Transverse colon (tissue), 4 donors: ENCODE data around the gene RPE. TPM values are rescaled to one million over a fixed set of nuclear protein-coding genes. Genes with fewer than 3 reads are reported as not detected.

Source experiments
- DNase-seq: peaks from one replicate; pipeline ENCODE4 v3.0.0-alpha.2; 2019
- H3K27ac ChIP-seq, 4 donors: fragments of 200-600 bp; sonication (generic); 2 replicates each; pipeline ENCODE4 v1.5.1; 2016 to 2018; ENCODE audit warnings: inconsistent platforms in 4 of 4
- H3K27me3 ChIP-seq: fragments of 200-600 bp; sonication (generic); 2 replicates; pipeline ENCODE4 v1.5.1; 2017; ENCODE audit warnings: inconsistent platforms
- H3K36me3 ChIP-seq, 4 donors: fragments of 200-600 bp; sonication (generic); 2 replicates each; pipeline ENCODE4 v1.5.1; 2017 to 2019; ENCODE audit warnings: inconsistent platforms in 4 of 4
- H3K4me1 ChIP-seq, 4 donors: fragments of 200-600 bp; sonication (generic); 2 replicates each; pipeline ENCODE4 v1.5.1; 2017 to 2020; ENCODE audit warnings: inconsistent platforms in 4 of 4
- H3K4me3 ChIP-seq, 4 donors: fragments of 200-600 bp; sonication (generic); 1 replicate in 1 of 4; 2 replicates in 3 of 4; pipeline versions ENCODE4 v1.5.1 to v1.6.1; 2017 to 2019; ENCODE audit warnings: inconsistent platforms in 4 of 4
- H3K9me3 ChIP-seq, 2 donors: fragments of 200-600 bp; sonication (generic); 2 replicates each; pipeline ENCODE4 v1.5.1; 2017 to 2019; ENCODE audit warnings: inconsistent platforms in 2 of 2
- CTCF ChIP-seq, 5 experiments: fragments of 200-600 bp in 3 of 5; fragments of 450-650 bp in 2 of 5; sonication (generic) in 3 of 5; IDR thresholded peaks; 1 replicate in 2 of 5; 2 replicates in 3 of 5; pipeline ENCODE4 v1.5.1; 2016 to 2017; ENCODE audit warnings: antibody characterized with exemption in 5 of 5, inconsistent platforms in 3 of 5, mild to moderate bottlenecking in 2 of 5, moderate library complexity in 1 of 5
- EP300 ChIP-seq: sonication (generic); formaldehyde crosslinking; IDR thresholded peaks from one replicate; pipeline ENCODE4 v1.6.1; 2017; ENCODE audit warnings: antibody characterized with exemption, low read depth
- POLR2A ChIP-seq: fragments of 450-650 bp; IDR thresholded peaks from one replicate; pipeline ENCODE4 v1.6.1; 2016; ENCODE audit warnings: antibody characterized with exemption, mild to moderate bottlenecking, moderate library complexity
- POLR2AphosphoS5 ChIP-seq, 3 donors: sonication (generic); formaldehyde crosslinking; IDR thresholded peaks; one replicate each; pipeline ENCODE4 v1.6.1; 2016; ENCODE audit warnings: antibody characterized with exemption in 3 of 3
- WGBS, 2 donors: methylation state at CpG; one replicate each; pipeline ENCODE4 v1.1.5; 2018; ENCODE audit warnings: low coverage in 1 of 2; 5-methylcytosine and 5-hydroxymethylcytosine counted together
- in situ Hi-C, 4 donors: fragments of 200-750 bp; cut with MboI; loops; one replicate each; pipeline versions ENCODE4 v1.15.0 to v1.15.1; 2017; ENCODE audit warnings: low sequenced_read_pairs in 3 of 4, low pct_ligation_motif_present in 1 of 4, low pct_unique_long_range_greater_than_20kb in 1 of 4
- intact Hi-C: fragments of 100-400 bp; cut with DNase I; formaldehyde crosslinking; loops from one replicate; pipeline ENCODE4 v1.15.1; 2023; ENCODE audit warnings: low total_unique reads
- total RNA-seq, 4 donors: library from RNA; depleted of rRNA; stranded (reverse); fragments of >200 nt; gene quantifications; one replicate each; pipeline ENCODE4 v1.1.0, GENCODE V29; 2016

Gene RPE
- total RNA-seq, 4 donors from 2014 or later: 13.1 to 50.0 (median 30.1) TPM

DNA sequence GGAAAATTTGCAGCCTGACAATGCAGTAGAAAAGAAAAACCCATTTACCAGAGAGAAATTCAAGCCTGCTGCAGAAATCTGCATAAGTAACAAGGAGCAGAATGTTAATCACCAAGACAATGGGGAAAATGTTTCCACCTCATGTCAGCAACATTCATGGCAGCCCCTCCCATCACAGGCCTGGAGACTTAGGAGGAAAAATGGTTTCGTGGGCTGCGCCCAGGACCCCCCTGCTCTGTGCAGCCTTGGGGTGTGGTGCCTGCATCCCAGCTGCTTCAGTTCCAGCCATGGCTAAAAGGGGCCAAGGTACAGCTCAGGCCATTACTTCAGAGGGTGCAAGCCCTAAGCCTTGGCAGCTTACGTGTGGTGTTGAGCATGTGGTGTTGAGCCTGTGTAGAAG is 53.4 kb downstream of the RPE start:
- no peak overlapping the region for H3K4me3 ChIP-seq
- no peaks in the 10 kb centered on the region for H3K36me3 ChIP-seq
- 97 to 100% methylated on average over 2 to 3 of the region's 3 CpGs for WGBS, 2 donors
- no peak for DNase-seq
- no peaks in the 10 kb centered on the region for H3K27me3 ChIP-seq
- in situ Hi-C loops (no loop called here), intact Hi-C loops (no loop called here)
- no peak overlapping the region for H3K27ac ChIP-seq
- no peak for TF ChIP-seq EP300
- TF ChIP-seq POLR2A: no peak
- no peak for TF ChIP-seq CTCF (IDR thresholded peaks at IDR 0.05)
- TF ChIP-seq POLR2AphosphoS5 (IDR thresholded peaks at IDR 0.05): no peak
- no peaks in the 10 kb centered on the region for H3K4me1 ChIP-seq
- H3K9me3 ChIP-seq: peaks cover 2 to 9% of the 10 kb centered on the region in 2 donors

DNA sequence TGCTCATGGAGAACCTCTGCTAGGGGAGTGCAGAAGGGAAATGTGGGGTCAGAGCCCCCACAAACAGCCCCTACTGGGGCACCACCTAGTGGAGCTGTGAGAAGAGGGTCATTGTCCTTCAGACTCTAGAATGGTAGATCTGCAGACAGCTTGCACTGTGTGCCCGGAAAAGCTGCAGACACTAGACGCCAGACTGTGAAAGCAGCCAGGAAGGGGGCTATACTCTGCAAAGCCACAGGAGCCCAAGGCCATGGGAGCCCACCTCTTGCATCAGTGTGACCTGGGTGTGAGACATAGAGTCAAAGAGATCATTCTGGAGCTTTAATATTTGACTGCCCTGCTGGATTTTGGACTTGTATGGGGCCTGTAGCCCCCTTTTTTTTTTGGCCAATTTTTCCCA is 60.9 kb downstream of the RPE start:
- Histone ChIP-seq H3K4me1 (no peaks in the 10 kb centered on the region), H3K9me3 (no peaks in the 10 kb centered on the region), H3K27ac (no peak overlapping the region), H3K27me3 (no peaks in the 10 kb centered on the region), H3K36me3 (no peaks in the 10 kb centered on the region), H3K4me3 (no peak overlapping the region)
- intact Hi-C loops (no loop called here), in situ Hi-C loops (no loop called here)
- TF ChIP-seq POLR2AphosphoS5 (IDR thresholded peaks at IDR 0.05) (no peak), POLR2A (no peak), CTCF (IDR thresholded peaks at IDR 0.05) (no peak), EP300 (no peak)
- 88% methylated on average over 2 of the region's 2 CpGs; no CpG with 5 or more reads in 1 of the 2 donors for WGBS, 2 donors
- no peak for DNase-seq

Other genes with a start within 250 kb of the RPE start
- under 1 TPM in 3 of 4 donors, not detected in 1; 0.14 to 0.75 (median 0.16) TPM for gene UNC80, start 230.8 kb upstream of the RPE start, total RNA-seq
- 10 to 100 TPM; 13.7 to 43.8 (median 25.5) TPM for gene KANSL1L, start 168.8 kb downstream of the RPE start, total RNA-seq
- 1 to 10 TPM in 2 of 4 donors, under 1 TPM in 1, not detected in 1; 0.41 to 1.5 (median 1.3) TPM for gene ACADL, start 222.8 kb downstream of the RPE start, total RNA-seq